ENCODE data around the gene ZNF646.

Gene ZNF646

DNA sequence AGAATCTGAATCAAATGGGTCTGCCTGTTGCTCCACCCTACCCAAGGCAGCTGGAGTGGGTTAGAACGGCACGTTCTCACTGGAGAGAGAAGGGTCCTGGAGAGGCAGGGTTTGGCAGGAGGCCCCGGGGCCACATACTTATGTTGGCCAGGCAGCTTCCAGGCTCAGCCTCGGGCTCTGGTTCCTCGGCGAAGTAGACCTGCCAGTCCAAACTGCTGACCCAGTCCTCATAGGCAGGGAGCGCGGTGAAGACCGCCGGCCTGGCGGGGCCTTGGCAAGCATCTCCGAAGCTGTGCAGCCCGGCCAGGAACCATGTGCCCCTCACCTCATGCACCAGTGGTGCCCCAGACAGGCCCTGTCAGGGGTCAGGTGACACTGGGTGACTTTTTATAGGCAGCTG is 9.8 kb downstream of the ZNF646 start:
- H4K20me1 ChIP-seq (ENCODE audit: insufficient read depth, low read length): peaks cover 59% of the 10 kb centered on the region
- no peak overlapping the region for H3K4me3 ChIP-seq (ENCODE audit: low read depth in 1 of 2, low read length in 2 of 2)
- no peak for ATAC-seq (ENCODE audit: insufficient read depth, low read depth)
- H3K4me2 ChIP-seq (ENCODE audit: insufficient read depth, low read length): no peak overlapping the region
- H3K9me3 ChIP-seq (ENCODE audit: insufficient read depth, low read length, severe bottlenecking): no peaks in the 10 kb centered on the region
- TF ChIP-seq EZH2 (IDR thresholded peaks at IDR 0.05; ENCODE audit: borderline replicate concordance, low read depth, low read length, severe bottlenecking): no peak
- no peak for TF ChIP-seq CTCF (IDR thresholded peaks at IDR 0.05; ENCODE audit: borderline replicate concordance, extremely low read depth, low read length, poor library complexity, severe bottlenecking)
- DNase-seq: no peak
- H3K4me1 ChIP-seq (ENCODE audit: insufficient read depth, low read length): peaks cover 15% of the 10 kb centered on the region
- H2AFZ ChIP-seq (ENCODE audit: low read depth, low read length): no peak overlapping the region
- H3K9ac ChIP-seq (ENCODE audit: low read depth, low read length): no peak overlapping the region
- peaks cover 33% of the 10 kb centered on the region for H3K79me2 ChIP-seq (ENCODE audit: insufficient read depth, low read length)
- H3K36me3 ChIP-seq (ENCODE audit: insufficient read depth, low read length): peaks cover 91% of the 10 kb centered on the region
- no peak overlapping the region for H3K27ac ChIP-seq (ENCODE audit: low read length)
- no peaks in the 10 kb centered on the region for H3K27me3 ChIP-seq (ENCODE audit: insufficient read depth, low read length, poor library complexity)

- no peak for TF ChIP-seq EZH2 (IDR thresholded peaks at IDR 0.05; ENCODE audit: borderline replicate concordance, low read depth, low read length, severe bottlenecking)
- no peak for TF ChIP-seq CTCF (IDR thresholded peaks at IDR 0.05; ENCODE audit: borderline replicate concordance, extremely low read depth, low read length, poor library complexity, severe bottlenecking)
- peaks cover 55% of the 10 kb centered on the region for H4K20me1 ChIP-seq (ENCODE audit: insufficient read depth, low read length)
- no peak overlapping the region for H3K27ac ChIP-seq (ENCODE audit: low read length)
- H3K9ac ChIP-seq (ENCODE audit: low read depth, low read length): no peak overlapping the region
- H3K9me3 ChIP-seq (ENCODE audit: insufficient read depth, low read length, severe bottlenecking): no peaks in the 10 kb centered on the region
- no peak overlapping the region for H3K4me2 ChIP-seq (ENCODE audit: insufficient read depth, low read length)
- no peak overlapping the region for H3K4me3 ChIP-seq (ENCODE audit: low read depth in 1 of 2, low read length in 2 of 2)
- no peak overlapping the region for H2AFZ ChIP-seq (ENCODE audit: low read depth, low read length)
- H3K4me1 ChIP-seq (ENCODE audit: insufficient read depth, low read length): peaks cover 15% of the 10 kb centered on the region
- H3K79me2 ChIP-seq (ENCODE audit: insufficient read depth, low read length): peaks cover 25% of the 10 kb centered on the region
- ATAC-seq (ENCODE audit: insufficient read depth, low read depth) (no peak), DNase-seq (no peak)
- H3K36me3 ChIP-seq (ENCODE audit: insufficient read depth, low read length): peaks cover 88% of the 10 kb centered on the region
- H3K27me3 ChIP-seq (ENCODE audit: insufficient read depth, low read length, poor library complexity): no peaks in the 10 kb centered on the region
These were observed 10.5 kb downstream of the ZNF646 start for GRCh38 chr16:31084584-31085302.

DNA sequence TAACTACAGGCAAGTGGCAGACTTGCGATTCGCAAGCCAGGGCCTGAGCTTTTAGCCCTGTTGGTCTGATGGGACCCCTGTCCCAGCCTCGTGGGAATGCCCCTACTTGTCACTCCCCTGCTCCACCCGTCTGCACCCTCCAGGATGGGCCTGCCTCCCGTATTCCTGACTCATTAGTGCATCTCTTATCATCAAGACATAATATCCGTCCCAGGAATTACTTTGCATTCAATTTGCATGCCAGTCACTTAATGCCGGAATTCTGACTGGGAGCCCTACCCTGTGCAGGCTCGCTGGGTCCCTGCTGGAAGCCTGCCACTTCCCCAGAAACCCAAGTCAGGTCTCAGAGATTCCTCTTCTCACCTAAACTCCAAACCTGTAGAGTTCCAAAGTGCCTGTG is 11.2 kb downstream of the ZNF646 start:
- Histone ChIP-seq H3K4me2 (ENCODE audit: insufficient read depth, low read length) (no peak overlapping the region), H3K27me3 (ENCODE audit: insufficient read depth, low read length, poor library complexity) (no peaks in the 10 kb centered on the region), H3K4me3 (ENCODE audit: low read depth in 1 of 2, low read length in 2 of 2) (no peak overlapping the region), H2AFZ (ENCODE audit: low read depth, low read length) (no peak overlapping the region), H3K9me3 (ENCODE audit: insufficient read depth, low read length, severe bottlenecking) (no peaks in the 10 kb centered on the region), H4K20me1 (ENCODE audit: insufficient read depth, low read length) (peaks cover 49% of the 10 kb centered on the region), H3K4me1 (ENCODE audit: insufficient read depth, low read length) (peaks cover 11% of the 10 kb centered on the region), H3K36me3 (ENCODE audit: insufficient read depth, low read length) (peaks cover 87% of the 10 kb centered on the region), H3K27ac (ENCODE audit: low read length) (no peak overlapping the region), H3K79me2 (ENCODE audit: insufficient read depth, low read length) (peaks cover 20% of the 10 kb centered on the region), H3K9ac (ENCODE audit: low read depth, low read length) (no peak overlapping the region)
- TF ChIP-seq EZH2 (IDR thresholded peaks at IDR 0.05; ENCODE audit: borderline replicate concordance, low read depth, low read length, severe bottlenecking) (no peak), CTCF (IDR thresholded peaks at IDR 0.05; ENCODE audit: borderline replicate concordance, extremely low read depth, low read length, poor library complexity, severe bottlenecking) (no peak)
- ATAC-seq (ENCODE audit: insufficient read depth, low read depth) (no peak), DNase-seq (no peak)
